Fibroblast of villous mesenchyme (primary cell): ENCODE measurements around the gene SLC12A8. TPM values are rescaled to one million over a fixed set of nuclear protein-coding genes. Genes with fewer than 3 reads are reported as not detected.

ENCODE experiments used
- DNase-seq: peaks from one replicate; pipeline ENCODE4 v3.0.0-alpha.2; 2010; ENCODE audit warnings: low read depth
- H3K4me3 ChIP-seq: 2 replicates; pipeline ENCODE4 v1.5.1; 2011; ENCODE audit warnings: low read depth, mild to moderate bottlenecking, low read length
- CTCF ChIP-seq: IDR thresholded peaks from 2 replicates; pipeline ENCODE4 v1.5.1; 2012; ENCODE audit warnings: low read depth, mild to moderate bottlenecking, low read length; ENCODE audit not compliant: insufficient read depth
- total RNA-seq: library from RNA; depleted of rRNA; stranded (reverse); fragments of >200 nt; gene quantifications from 2 replicates; pipeline ENCODE4 v1.2.3, GENCODE V29; 2012

The SLC12A8 gene
- total RNA-seq, 1 donor: 37.6 TPM

GRCh38 chr3:125058959-125059358, 153.6 kb downstream of the SLC12A8 start:
- TF ChIP-seq CTCF: no peak
- H3K4me3 ChIP-seq: no peak overlapping the region
- DNase-seq: no peak

- no peak for TF ChIP-seq CTCF
- no peak overlapping the region for H3K4me3 ChIP-seq
- DNase-seq: no peak
Observed at GRCh38 chr3:125058529-125058928, 154.0 kb downstream of the SLC12A8 start.

GRCh38 chr3:125057186-125057850, 155.2 kb downstream of the SLC12A8 start:
- TF ChIP-seq CTCF: no peak
- H3K4me3 ChIP-seq: no peak overlapping the region
- DNase-seq: peak; percentile 77

GRCh38 chr3:125055913-125056745, 156.4 kb downstream of the SLC12A8 start, which contains the start of gene HEG1:
HEG1 (minus strand) TSS chr3:125055997; CDS start chr3:125055890, 107 bp downstream.
- peak; percentile 91 for DNase-seq
- H3K4me3 ChIP-seq: peak within 1 kb of the TSS; percentile 76

GRCh38 chr3:125055331-125055912, 157.1 kb downstream of the SLC12A8 start:
- no peak for DNase-seq
- peak overlapping the region; percentile 76 for H3K4me3 ChIP-seq
- no peak for TF ChIP-seq CTCF

More at GRCh38 chr3:125055913-125056745, 156.4 kb downstream of the SLC12A8 start, which contains the start of gene HEG1:
- no peak for TF ChIP-seq CTCF

- peak; percentile 28 for TF ChIP-seq CTCF
- H3K4me3 ChIP-seq: peak overlapping the region; percentile 76
- DNase-seq: peak; percentile 79
Observed at GRCh38 chr3:125054449-125055329, 157.9 kb downstream of the SLC12A8 start.
